Stimulated activated CD4-positive, alpha-beta T cell treated with anti-CD3 and anti-CD28 coated beads, TNF-alpha, amount 100 ng/mL, for 1 hour (primary cell): ENCODE results near the gene MTAP.
"Not testable (repeated sequence)": the region's sequence is repeated elsewhere in the genome, so short reads cannot be mapped to it uniquely, and the experiment has no call there.

ENCODE experiments used
- DNase-seq, 3 donors: peaks; one replicate each; pipeline ENCODE4 v3.0.0-alpha.2; 2020; ENCODE audit warnings: low read depth in 3 of 3, low spot score in 1 of 3

The MTAP gene

GRCh38 chr9:21906881-21907280 is 104.4 kb downstream of the MTAP start:
- no peak for DNase-seq

GRCh38 chr9:21919377-21920362 is 117.2 kb downstream of the MTAP start:
- DNase-seq: no peak

DNA sequence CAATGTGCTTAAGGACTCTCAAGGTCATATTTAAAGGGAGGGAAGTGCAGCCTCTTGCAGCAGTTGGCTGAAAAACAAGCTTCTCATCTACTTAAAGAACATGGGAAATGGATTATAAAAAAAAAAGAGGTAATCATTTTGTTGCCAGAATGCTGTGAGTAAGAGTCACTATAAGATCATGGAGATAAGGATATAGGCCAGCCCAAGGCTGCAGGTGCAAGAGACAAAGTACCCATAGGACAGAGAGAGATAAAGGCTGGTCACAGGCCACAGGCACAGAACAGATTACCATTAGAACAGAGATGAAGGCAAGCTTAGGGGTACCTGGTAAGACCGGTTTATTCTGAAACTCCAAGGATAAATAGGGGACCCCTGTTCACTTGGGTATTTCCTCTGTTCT is 121.3 kb downstream of the MTAP start:
- DNase-seq: no peak

GRCh38 chr9:21927752-21928151 is 125.3 kb downstream of the MTAP start:
- DNase-seq: no peak

- DNase-seq: no peak
Measured at GRCh38 chr9:21931428-21931827, 129.0 kb downstream of the MTAP start.

DNA sequence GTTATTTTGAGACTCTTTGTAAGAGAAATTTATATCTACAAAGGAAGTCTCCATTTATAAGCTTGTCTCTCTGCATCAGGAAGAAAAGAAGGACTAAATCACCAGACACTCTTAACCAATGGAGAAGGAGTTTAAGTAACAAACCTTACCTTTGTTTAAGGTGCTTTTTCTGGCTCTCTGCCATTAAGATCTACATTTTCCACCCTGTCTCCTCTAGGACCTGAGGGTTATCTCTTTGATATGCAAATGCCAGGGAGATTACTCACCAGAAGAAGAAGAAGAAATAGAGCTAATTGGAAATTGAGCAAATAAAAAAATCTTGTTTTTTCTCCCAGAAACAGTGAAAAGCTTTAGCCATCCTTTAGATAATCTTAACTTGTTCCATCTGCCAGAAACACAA is 130.8 kb downstream of the MTAP start:
- DNase-seq: no peak

DNA sequence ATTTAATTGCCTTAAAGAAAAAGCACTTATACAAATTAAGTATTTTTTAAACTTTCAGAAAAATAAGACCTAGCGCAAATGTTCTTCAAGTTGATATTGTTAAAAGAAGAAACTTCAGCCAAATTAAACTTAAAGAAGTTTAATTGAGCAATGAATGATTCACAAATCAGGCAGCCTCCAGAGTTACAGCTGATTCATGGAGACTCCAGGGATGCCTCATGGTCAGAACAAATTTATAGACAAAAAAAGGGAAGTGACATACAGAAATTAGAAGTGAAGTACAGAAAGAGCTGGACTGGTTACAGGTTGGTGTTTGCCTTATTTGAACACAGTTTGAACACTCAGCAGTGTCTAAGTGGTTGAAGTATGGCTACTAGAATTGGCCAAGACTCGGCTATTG is 131.4 kb downstream of the MTAP start:
- DNase-seq: no peak

- DNase-seq: no peak
Measured at GRCh38 chr9:21935631-21936030, 133.2 kb downstream of the MTAP start.

GRCh38 chr9:21936161-21936560 is 133.7 kb downstream of the MTAP start:
- no peak for DNase-seq

- no peak for DNase-seq
Measured at GRCh38 chr9:21941337-21941995, 139.0 kb downstream of the MTAP start.

GRCh38 chr9:21943464-21943863 is 141.0 kb downstream of the MTAP start:
- no peak for DNase-seq

- DNase-seq: no peak
Measured at GRCh38 chr9:21945606-21946005, 143.2 kb downstream of the MTAP start.

DNA sequence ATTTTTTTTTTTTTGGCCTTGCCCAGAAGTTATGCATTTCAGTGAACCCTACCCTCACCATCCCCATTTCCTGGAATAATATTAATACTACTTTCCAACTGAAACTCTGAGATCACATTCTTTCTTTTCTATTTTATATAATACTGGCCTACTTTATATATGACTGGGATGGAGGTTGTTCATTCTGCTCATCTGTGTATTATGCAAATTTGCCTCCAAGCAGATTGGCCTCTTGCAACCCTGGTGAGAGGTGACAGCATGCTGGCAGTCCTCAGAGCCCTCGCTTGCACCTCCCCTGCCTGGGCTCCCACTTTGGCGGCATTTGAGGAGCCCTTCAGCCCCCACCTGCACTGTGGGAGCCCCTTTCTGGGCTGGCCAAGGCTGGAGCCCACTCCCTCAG is 156.4 kb downstream of the MTAP start:
- DNase-seq: no peak

GRCh38 chr9:21959268-21959667 is 156.8 kb downstream of the MTAP start:
- DNase-seq: not testable (repeated sequence)

DNA sequence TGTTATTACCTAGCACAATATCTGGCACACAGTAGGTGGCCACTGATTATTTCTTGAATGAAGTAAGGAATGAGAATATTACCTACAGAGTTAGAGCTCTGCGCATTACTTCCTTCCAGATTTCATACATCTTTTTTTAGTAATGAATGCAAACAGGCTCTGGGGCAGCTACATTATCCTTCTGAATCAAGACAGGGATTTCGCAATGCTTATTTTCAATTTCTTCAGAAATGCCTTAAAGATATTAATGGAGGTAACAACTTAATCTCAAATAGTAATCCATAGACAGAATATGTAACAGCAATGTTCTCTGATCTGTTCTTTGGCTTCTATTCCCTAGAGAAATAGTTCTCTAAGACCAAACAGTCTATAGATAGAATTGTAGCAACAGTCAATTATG is 159.1 kb downstream of the MTAP start:
- DNase-seq: no peak

GRCh38 chr9:21964925-21965385 is 162.5 kb downstream of the MTAP start:
- peak in 1 of 3 donors; percentile 8 for DNase-seq

DNA sequence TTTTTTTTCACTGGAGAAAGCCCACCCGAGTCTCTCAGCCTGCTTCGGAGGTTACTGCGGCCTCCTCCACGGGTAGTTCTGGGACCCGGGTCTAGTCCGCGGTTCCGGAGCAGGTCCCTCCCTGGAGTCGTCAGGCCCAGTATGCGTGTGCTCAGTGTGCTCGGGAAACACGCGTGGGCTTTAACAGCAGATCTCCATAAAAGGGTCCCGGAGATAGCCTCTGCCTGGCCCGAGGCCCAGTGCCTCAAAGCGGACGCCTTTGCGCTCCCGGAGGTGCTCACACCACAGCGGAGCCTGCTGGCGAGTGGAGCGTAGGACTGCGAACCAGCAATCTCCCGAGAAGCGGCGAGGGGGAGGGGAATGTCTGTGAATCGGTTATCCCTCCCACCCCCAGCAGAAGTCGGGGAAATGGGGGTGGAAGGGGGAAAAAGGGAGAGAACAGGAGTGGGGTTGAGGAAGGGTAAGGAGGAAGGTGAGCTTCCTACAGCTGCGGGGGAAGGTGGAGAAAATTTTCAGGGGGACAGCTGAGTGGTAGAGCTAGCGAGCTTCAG is 163.0 kb downstream of the MTAP start:
- DNase-seq: no peak

GRCh38 chr9:21966140-21966851 is 163.9 kb downstream of the MTAP start:
- no peak for DNase-seq

DNA sequence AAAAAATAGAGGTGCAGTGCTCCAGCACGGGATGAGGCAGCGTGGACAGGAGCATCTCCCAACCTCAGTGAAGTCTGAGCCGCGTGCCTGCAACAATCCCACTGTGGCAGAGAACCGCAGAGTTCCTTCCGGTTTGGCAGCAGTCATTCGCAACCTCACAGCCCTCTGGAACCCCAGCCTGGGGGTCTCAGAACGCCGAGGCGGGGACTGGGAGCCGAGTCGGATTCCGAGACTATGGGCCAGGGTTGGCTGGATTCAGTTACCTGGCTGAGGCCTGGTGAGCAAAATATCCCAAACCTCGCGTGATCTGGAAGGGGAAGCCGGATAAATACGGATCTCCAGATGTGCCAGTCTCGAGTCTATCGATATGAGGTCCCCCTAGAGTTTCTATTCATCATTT is 164.7 kb downstream of the MTAP start:
- no peak for DNase-seq

- no peak for DNase-seq
Measured at GRCh38 chr9:21967702-21968101, 165.3 kb downstream of the MTAP start.

- no peak for DNase-seq
Measured at GRCh38 chr9:21968331-21969010, 166.0 kb downstream of the MTAP start.
